ENCODE data around the gene ZNF460. TPM values are rescaled to one million over a fixed set of nuclear protein-coding genes. Genes with fewer than 3 reads are reported as not detected.

The ZNF460 gene
- total and polyA plus RNA-seq, 2 of the 13 experiments (the other 11 are each of a cell fraction or from before 2014, with no cell fraction given), result 14.5 to 44.8 TPM

DNA sequence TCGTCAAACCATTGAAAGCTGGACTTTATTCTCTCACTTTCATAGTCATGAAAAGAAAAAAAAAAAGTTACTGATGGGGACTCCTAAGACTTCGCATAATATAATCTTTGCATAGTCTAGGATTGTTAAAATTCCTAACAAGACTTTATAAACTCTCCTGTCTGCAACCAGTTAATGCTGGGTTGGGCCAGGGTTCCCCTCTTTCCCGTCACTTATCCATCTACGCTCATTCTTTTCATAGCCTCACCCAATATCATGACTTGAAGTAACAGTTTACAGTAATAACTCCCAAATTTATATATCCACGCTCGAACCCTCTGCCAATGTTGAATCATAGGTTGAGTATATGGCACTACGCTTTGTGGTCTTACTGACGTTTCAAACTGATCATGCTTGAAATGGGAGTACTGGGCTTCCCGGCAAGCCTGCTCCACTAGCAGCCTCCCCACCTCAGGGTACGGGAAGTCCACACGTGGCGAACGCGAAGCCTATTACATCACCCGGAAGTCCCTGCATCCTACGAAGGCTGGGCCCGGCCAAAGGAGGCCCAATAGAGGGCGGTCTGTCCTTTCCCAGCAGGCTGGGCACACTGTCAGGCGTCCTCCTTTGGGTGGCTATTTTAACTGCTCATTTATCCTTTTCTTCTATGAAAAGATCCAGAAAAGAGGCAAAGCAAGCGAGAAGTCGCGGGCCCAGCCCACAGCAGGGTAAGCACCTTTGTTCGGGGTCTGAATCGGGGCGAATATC lies 694 bp upstream of the ZNF460 start (continued):
- TF ChIP-seq RAD21 (CRISPR knock-in tag; IDR thresholded peaks at IDR 0.05) (peak; percentile 11; the same call in 1 of the 2 replicates), KAT7 (CRISPR knock-in tag; IDR thresholded peaks at IDR 0.05; ENCODE audit: borderline replicate concordance) (no peak), MZF1 (CRISPR knock-in tag; IDR thresholded peaks at IDR 0.05; ENCODE audit: borderline replicate concordance) (no peak), SCMH1 (CRISPR knock-in tag; IDR thresholded peaks at IDR 0.05; ENCODE audit: borderline replicate concordance) (no peak), ZNF207 (IDR thresholded peaks at IDR 0.05; ENCODE audit: borderline replicate concordance) (no peak), ZNF614 (CRISPR knock-in tag; IDR thresholded peaks at IDR 0.05; ENCODE audit: borderline replicate concordance) (peak; percentile 73; the same call in 1 of the 2 replicates), ZNF335 (CRISPR knock-in tag; IDR thresholded peaks at IDR 0.05) (0 out of 2 replicates have a peak, but pooled peaks have one; percentile 84), U2AF2 (IDR thresholded peaks at IDR 0.05; ENCODE audit: low read depth, low read length) (no peak), ZNF562 (CRISPR knock-in tag; IDR thresholded peaks at IDR 0.05; ENCODE audit: borderline replicate concordance) (no peak), ZNF674 (CRISPR knock-in tag; IDR thresholded peaks at IDR 0.05; ENCODE audit: low read depth) (no peak), ZNF547 (CRISPR knock-in tag; IDR thresholded peaks at IDR 0.05) (peak; percentile 66; the same call in 1 of the 2 replicates), JDP2 (CRISPR knock-in tag; IDR thresholded peaks at IDR 0.05; ENCODE audit: borderline replicate concordance) (no peak; the same call in 1 of the 2 replicates), KLF16 (CRISPR knock-in tag; IDR thresholded peaks at IDR 0.05) (peak in 1 of 2 experiments; percentile 91; a peak in 2 of 4 replicates)
- TF ChIP-seq, protein P1, sequence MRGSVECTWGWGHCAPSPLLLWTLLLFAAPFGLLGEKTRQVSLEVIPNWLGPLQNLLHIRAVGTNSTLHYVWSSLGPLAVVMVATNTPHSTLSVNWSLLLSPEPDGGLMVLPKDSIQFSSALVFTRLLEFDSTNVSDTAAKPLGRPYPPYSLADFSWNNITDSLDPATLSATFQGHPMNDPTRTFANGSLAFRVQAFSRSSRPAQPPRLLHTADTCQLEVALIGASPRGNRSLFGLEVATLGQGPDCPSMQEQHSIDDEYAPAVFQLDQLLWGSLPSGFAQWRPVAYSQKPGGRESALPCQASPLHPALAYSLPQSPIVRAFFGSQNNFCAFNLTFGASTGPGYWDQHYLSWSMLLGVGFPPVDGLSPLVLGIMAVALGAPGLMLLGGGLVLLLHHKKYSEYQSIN (CRISPR knock-in tag; IDR thresholded peaks at IDR 0.05; ENCODE audit: borderline replicate concordance), result no peak
- TF ChIP-seq, protein P2, sequence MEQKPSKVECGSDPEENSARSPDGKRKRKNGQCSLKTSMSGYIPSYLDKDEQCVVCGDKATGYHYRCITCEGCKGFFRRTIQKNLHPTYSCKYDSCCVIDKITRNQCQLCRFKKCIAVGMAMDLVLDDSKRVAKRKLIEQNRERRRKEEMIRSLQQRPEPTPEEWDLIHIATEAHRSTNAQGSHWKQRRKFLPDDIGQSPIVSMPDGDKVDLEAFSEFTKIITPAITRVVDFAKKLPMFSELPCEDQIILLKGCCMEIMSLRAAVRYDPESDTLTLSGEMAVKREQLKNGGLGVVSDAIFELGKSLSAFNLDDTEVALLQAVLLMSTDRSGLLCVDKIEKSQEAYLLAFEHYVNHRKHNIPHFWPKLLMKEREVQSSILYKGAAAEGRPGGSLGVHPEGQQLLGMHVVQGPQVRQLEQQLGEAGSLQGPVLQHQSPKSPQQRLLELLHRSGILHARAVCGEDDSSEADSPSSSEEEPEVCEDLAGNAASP (CRISPR knock-in tag; IDR thresholded peaks at IDR 0.05; ENCODE audit: borderline replicate concordance), result peak; percentile 81
- TF ChIP-seq, protein P3, sequence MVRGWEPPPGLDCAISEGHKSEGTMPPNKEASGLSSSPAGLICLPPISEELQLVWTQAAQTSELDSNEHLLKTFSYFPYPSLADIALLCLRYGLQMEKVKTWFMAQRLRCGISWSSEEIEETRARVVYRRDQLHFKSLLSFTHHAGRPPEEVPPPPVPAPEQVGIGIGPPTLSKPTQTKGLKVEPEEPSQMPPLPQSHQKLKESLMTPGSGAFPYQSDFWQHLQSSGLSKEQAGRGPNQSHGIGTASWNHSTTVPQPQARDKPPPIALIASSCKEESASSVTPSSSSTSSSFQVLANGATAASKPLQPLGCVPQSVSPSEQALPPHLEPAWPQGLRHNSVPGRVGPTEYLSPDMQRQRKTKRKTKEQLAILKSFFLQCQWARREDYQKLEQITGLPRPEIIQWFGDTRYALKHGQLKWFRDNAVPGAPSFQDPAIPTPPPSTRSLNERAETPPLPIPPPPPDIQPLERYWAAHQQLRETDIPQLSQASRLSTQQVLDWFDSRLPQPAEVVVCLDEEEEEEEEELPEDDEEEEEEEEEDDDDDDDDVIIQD (CRISPR knock-in tag; IDR thresholded peaks at IDR 0.05; ENCODE audit: low read depth), result peak; percentile 18; the same call in 1 of the 2 replicates
- TF ChIP-seq, protein P4, sequence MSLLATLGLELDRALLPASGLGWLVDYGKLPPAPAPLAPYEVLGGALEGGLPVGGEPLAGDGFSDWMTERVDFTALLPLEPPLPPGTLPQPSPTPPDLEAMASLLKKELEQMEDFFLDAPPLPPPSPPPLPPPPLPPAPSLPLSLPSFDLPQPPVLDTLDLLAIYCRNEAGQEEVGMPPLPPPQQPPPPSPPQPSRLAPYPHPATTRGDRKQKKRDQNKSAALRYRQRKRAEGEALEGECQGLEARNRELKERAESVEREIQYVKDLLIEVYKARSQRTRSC (CRISPR knock-in tag; IDR thresholded peaks at IDR 0.05; ENCODE audit: low read depth), result no peak
- TF ChIP-seq, protein P5, sequence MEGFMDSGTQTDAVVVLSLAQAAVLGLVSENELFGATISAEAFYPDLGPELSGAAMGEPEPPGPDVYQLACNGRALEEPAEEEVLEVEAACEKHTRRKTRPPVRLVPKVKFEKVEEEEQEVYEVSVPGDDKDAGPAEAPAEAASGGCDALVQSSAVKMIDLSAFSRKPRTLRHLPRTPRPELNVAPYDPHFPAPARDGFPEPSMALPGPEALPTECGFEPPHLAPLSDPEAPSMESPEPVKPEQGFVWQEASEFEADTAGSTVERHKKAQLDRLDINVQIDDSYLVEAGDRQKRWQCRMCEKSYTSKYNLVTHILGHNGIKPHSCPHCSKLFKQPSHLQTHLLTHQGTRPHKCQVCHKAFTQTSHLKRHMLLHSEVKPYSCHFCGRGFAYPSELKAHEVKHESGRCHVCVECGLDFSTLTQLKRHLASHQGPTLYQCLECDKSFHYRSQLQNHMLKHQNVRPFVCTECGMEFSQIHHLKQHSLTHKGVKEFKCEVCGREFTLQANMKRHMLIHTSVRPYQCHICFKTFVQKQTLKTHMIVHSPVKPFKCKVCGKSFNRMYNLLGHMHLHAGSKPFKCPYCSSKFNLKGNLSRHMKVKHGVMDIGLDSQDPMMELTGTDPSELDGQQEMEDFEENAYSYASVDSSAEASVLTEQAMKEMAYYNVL (CRISPR knock-in tag; IDR thresholded peaks at IDR 0.05; ENCODE audit: borderline replicate concordance), result peak; percentile 62; the same call in 1 of the 2 replicates
- TF ChIP-seq, protein P6, sequence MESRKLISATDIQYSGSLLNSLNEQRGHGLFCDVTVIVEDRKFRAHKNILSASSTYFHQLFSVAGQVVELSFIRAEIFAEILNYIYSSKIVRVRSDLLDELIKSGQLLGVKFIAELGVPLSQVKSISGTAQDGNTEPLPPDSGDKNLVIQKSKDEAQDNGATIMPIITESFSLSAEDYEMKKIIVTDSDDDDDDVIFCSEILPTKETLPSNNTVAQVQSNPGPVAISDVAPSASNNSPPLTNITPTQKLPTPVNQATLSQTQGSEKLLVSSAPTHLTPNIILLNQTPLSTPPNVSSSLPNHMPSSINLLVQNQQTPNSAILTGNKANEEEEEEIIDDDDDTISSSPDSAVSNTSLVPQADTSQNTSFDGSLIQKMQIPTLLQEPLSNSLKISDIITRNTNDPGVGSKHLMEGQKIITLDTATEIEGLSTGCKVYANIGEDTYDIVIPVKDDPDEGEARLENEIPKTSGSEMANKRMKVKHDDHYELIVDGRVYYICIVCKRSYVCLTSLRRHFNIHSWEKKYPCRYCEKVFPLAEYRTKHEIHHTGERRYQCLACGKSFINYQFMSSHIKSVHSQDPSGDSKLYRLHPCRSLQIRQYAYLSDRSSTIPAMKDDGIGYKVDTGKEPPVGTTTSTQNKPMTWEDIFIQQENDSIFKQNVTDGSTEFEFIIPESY (CRISPR knock-in tag; IDR thresholded peaks at IDR 0.05), result peak; percentile 59; the same call in 1 of the 2 replicates
